ENCODE measurements around the gene IL17RB.

Gene IL17RB

GRCh38 chr3:53830944-53831343 lies 15.4 kb upstream of the IL17RB start:
- TF ChIP-seq CTCF (IDR thresholded peaks at IDR 0.05) = no peak
- no peak overlapping the region for H3K4me3 ChIP-seq
- no peak overlapping the region for H3K27ac ChIP-seq
- DNase-seq (ENCODE audit: low spot score) = peak; percentile 43

GRCh38 chr3:53833053-53833645 lies 13.2 kb upstream of the IL17RB start:
- DNase-seq (ENCODE audit: low spot score) = no peak
- Histone ChIP-seq H3K4me3 (no peak overlapping the region), H3K27ac (no peak overlapping the region)
- TF ChIP-seq CTCF (IDR thresholded peaks at IDR 0.05) = no peak

- Histone ChIP-seq H3K4me3 (no peak overlapping the region), H3K27ac (no peak overlapping the region)
- TF ChIP-seq CTCF (IDR thresholded peaks at IDR 0.05) = no peak
- no peak for DNase-seq (ENCODE audit: low spot score)
These were observed 12.7 kb upstream of the IL17RB start for GRCh38 chr3:53833700-53834099.

GRCh38 chr3:53834429-53835095 lies 11.8 kb upstream of the IL17RB start:
- H3K27ac ChIP-seq = no peak overlapping the region
- no peak overlapping the region for H3K4me3 ChIP-seq
- TF ChIP-seq CTCF (IDR thresholded peaks at IDR 0.05) = no peak
- DNase-seq (ENCODE audit: low spot score) = no peak

- no peak for TF ChIP-seq CTCF (IDR thresholded peaks at IDR 0.05)
- Histone ChIP-seq H3K27ac (no peak overlapping the region), H3K4me3 (no peak overlapping the region)
- no peak for DNase-seq (ENCODE audit: low spot score)
These were observed 11.1 kb upstream of the IL17RB start for GRCh38 chr3:53835257-53835656.

- Histone ChIP-seq H3K4me3 (no peak overlapping the region), H3K27ac (no peak overlapping the region)
- DNase-seq (ENCODE audit: low spot score) = no peak
- TF ChIP-seq CTCF (IDR thresholded peaks at IDR 0.05) = no peak
These were observed 10.1 kb upstream of the IL17RB start for GRCh38 chr3:53836084-53836872.

Measured in coronary artery (tissue), 2 donors.